Measurements from ENCODE around the gene NPFF. TPM values are rescaled to one million over a fixed set of nuclear protein-coding genes. Genes with fewer than 3 reads are reported as not detected.

Gene NPFF
- total RNA-seq, 4 donors from 2014 or later = 0.70 TPM; not detected in 3

GRCh38 chr12:53466640-53467039 is 40.6 kb downstream of the NPFF start:
- Histone ChIP-seq H3K36me3 (peaks cover 65 to 100% (median 87%) of the 10 kb centered on the region in 3 donors), H3K4me1 (peaks cover 0 to 58% (median 22%) of the 10 kb centered on the region in 3 donors), H3K27ac (no peak overlapping the region), H3K4me3 (no peak overlapping the region), H3K27me3 (no peaks in the 10 kb centered on the region), H3K9me3 (no peaks in the 10 kb centered on the region)
- no peak for TF ChIP-seq CTCF (IDR thresholded peaks at IDR 0.05)
- no peak for TF ChIP-seq POLR2A (IDR thresholded peaks at IDR 0.05)
- intact Hi-C loops (cut with DNase I) = no loop called here
- no peak for DNase-seq
- WGBS, 2 donors = 35 to 46% methylated on average over 4 of the region's 4 CpGs

GRCh38 chr12:53465679-53466078 is 41.6 kb downstream of the NPFF start:
- DNase-seq = no peak
- H3K27me3 ChIP-seq = no peaks in the 10 kb centered on the region
- H3K27ac ChIP-seq = peak overlapping the region in 1 of 4 donors; percentile 4
- no peak overlapping the region for H3K4me3 ChIP-seq
- intact Hi-C loops (cut with DNase I) = no loop called here
- TF ChIP-seq POLR2A (IDR thresholded peaks at IDR 0.05) = no peak
- TF ChIP-seq CTCF (IDR thresholded peaks at IDR 0.05) = peak in 1 of 6 experiments; percentile 9
- no peaks in the 10 kb centered on the region for H3K9me3 ChIP-seq
- WGBS, 2 donors = 52 to 58% methylated on average over 2 of the region's 2 CpGs
- H3K4me1 ChIP-seq = peaks cover 0 to 67% (median 25%) of the 10 kb centered on the region in 3 donors
- H3K36me3 ChIP-seq = peaks cover 75 to 100% (median 87%) of the 10 kb centered on the region in 3 donors

- intact Hi-C loops (cut with DNase I) = no loop called here
- no peak for DNase-seq
- Histone ChIP-seq H3K4me1 (peaks cover 0 to 71% (median 25%) of the 10 kb centered on the region in 3 donors), H3K27ac (peak overlapping the region in 1 of 4 donors; percentile 4), H3K27me3 (no peaks in the 10 kb centered on the region), H3K4me3 (no peak overlapping the region), H3K9me3 (no peaks in the 10 kb centered on the region), H3K36me3 (peaks cover 82 to 100% (median 87%) of the 10 kb centered on the region in 3 donors)
- 84 to 90% methylated on average over 11 of the region's 11 CpGs for WGBS, 2 donors
- TF ChIP-seq POLR2A (IDR thresholded peaks at IDR 0.05) (no peak), CTCF (IDR thresholded peaks at IDR 0.05) (no peak)
Observed at GRCh38 chr12:53464685-53465418, 42.4 kb downstream of the NPFF start.

- Histone ChIP-seq H3K9me3 (no peaks in the 10 kb centered on the region), H3K4me3 (no peak overlapping the region), H3K36me3 (peaks cover 86 to 100% (median 87%) of the 10 kb centered on the region in 3 donors), H3K27ac (no peak overlapping the region), H3K4me1 (peaks cover 0 to 71% (median 25%) of the 10 kb centered on the region in 3 donors), H3K27me3 (no peaks in the 10 kb centered on the region)
- DNase-seq = no peak
- no peak for TF ChIP-seq CTCF (IDR thresholded peaks at IDR 0.05)
- no peak for TF ChIP-seq POLR2A (IDR thresholded peaks at IDR 0.05)
- WGBS, 2 donors = 37 to 42% methylated on average over 5 of the region's 5 CpGs
- intact Hi-C loops (cut with DNase I) = no loop called here
Observed at GRCh38 chr12:53463802-53464560, 43.3 kb downstream of the NPFF start.

GRCh38 chr12:53462935-53463334 is 44.3 kb downstream of the NPFF start:
- WGBS, 2 donors = 69 to 79% methylated on average over 3 of the region's 3 CpGs
- Histone ChIP-seq H3K9me3 (no peaks in the 10 kb centered on the region), H3K4me1 (peaks cover 0 to 71% (median 25%) of the 10 kb centered on the region in 3 donors), H3K4me3 (no peak overlapping the region), H3K27ac (no peak overlapping the region), H3K27me3 (no peaks in the 10 kb centered on the region), H3K36me3 (peaks cover 89 to 100% (median 90%) of the 10 kb centered on the region in 3 donors)
- intact Hi-C loops (cut with DNase I) = no loop called here
- TF ChIP-seq POLR2A (IDR thresholded peaks at IDR 0.05) (no peak), CTCF (IDR thresholded peaks at IDR 0.05) (no peak)
- no peak for DNase-seq

All from esophagus squamous epithelium (tissue), 5 donors.